Neural crest cell (in vitro differentiated cells): ENCODE measurements around the gene BRD3OS. TPM values are rescaled to one million over a fixed set of nuclear protein-coding genes. Genes with fewer than 3 reads are reported as not detected.

Source experiments
- DNase-seq: peaks from one replicate; pipeline ENCODE4 v3.0.0; 2021; ENCODE audit warnings: low read depth, mixed read lengths, low spot score
- H3K27ac Mint-ChIP-seq: one replicate; pipeline ENCODE4 v1.8.0; 2021; ENCODE audit warnings: mild to moderate bottlenecking, mixed read lengths; ENCODE audit not compliant: unreplicated experiment
- H3K27me3 Mint-ChIP-seq: 2 replicates; pipeline ENCODE4 v1.8.0; 2021; ENCODE audit warnings: low read depth, mild to moderate bottlenecking, mixed read lengths
- H3K36me3 Mint-ChIP-seq: 2 replicates; pipeline ENCODE4 v1.8.0; 2021; ENCODE audit warnings: low read depth, mild to moderate bottlenecking, mixed read lengths
- H3K4me1 Mint-ChIP-seq: 2 replicates; pipeline ENCODE4 v1.8.0; 2021; ENCODE audit warnings: mixed read lengths
- H3K4me3 Mint-ChIP-seq: one replicate; pipeline ENCODE4 v1.8.0; 2021; ENCODE audit warnings: mild to moderate bottlenecking, mixed read lengths
- H3K9me3 Mint-ChIP-seq: 2 replicates; pipeline ENCODE4 v1.8.0; 2021; ENCODE audit warnings: mixed read lengths
- total RNA-seq: library from RNA; stranded (reverse); gene quantifications from 2 replicates; pipeline ENCODE4 v1.2.1, GENCODE V29; 2021
- TF ChIP-seq, protein P1 (sequence below): fragments of 200-600 bp; sonication (generic); conservative IDR thresholded peaks from 2 replicates; pipeline ENCODE4 v1.5.0; 2021; ENCODE audit warnings: antibody characterized with exemption, mild to moderate bottlenecking

BRD3OS gene
- total RNA-seq, 1 donor from 2014 or later = 30.7 TPM

DNA sequence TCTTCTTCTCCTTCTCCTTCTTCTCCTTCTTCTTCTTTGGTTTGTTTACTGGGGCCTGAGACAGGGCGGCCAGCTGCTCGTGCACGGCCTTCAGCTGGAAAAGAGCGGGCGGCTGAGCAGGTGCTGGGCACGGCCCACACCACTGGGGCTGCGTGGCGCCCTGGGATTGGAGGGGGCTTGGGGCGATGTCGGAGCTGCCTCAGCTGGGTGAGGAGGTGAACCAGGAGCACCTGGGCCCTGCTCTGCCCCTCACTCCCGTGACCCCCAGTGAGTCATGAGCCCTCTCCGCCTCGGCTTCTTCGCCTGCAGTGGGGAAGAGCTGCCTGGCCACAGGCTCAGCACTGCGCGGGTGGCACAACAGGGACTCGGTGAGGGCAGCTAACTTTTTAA is 14.9 kb downstream of the BRD3OS start:
- TF ChIP-seq, protein P1, sequence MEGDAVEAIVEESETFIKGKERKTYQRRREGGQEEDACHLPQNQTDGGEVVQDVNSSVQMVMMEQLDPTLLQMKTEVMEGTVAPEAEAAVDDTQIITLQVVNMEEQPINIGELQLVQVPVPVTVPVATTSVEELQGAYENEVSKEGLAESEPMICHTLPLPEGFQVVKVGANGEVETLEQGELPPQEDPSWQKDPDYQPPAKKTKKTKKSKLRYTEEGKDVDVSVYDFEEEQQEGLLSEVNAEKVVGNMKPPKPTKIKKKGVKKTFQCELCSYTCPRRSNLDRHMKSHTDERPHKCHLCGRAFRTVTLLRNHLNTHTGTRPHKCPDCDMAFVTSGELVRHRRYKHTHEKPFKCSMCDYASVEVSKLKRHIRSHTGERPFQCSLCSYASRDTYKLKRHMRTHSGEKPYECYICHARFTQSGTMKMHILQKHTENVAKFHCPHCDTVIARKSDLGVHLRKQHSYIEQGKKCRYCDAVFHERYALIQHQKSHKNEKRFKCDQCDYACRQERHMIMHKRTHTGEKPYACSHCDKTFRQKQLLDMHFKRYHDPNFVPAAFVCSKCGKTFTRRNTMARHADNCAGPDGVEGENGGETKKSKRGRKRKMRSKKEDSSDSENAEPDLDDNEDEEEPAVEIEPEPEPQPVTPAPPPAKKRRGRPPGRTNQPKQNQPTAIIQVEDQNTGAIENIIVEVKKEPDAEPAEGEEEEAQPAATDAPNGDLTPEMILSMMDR = no peak
- peaks cover 46% of the 10 kb centered on the region for H3K36me3 Mint-ChIP-seq
- no peak overlapping the region for H3K27ac Mint-ChIP-seq
- no peaks in the 10 kb centered on the region for H3K27me3 Mint-ChIP-seq
- peaks cover 6% of the 10 kb centered on the region for H3K9me3 Mint-ChIP-seq
- H3K4me1 Mint-ChIP-seq = no peaks in the 10 kb centered on the region
- DNase-seq = no peak
- no peak overlapping the region for H3K4me3 Mint-ChIP-seq

DNA sequence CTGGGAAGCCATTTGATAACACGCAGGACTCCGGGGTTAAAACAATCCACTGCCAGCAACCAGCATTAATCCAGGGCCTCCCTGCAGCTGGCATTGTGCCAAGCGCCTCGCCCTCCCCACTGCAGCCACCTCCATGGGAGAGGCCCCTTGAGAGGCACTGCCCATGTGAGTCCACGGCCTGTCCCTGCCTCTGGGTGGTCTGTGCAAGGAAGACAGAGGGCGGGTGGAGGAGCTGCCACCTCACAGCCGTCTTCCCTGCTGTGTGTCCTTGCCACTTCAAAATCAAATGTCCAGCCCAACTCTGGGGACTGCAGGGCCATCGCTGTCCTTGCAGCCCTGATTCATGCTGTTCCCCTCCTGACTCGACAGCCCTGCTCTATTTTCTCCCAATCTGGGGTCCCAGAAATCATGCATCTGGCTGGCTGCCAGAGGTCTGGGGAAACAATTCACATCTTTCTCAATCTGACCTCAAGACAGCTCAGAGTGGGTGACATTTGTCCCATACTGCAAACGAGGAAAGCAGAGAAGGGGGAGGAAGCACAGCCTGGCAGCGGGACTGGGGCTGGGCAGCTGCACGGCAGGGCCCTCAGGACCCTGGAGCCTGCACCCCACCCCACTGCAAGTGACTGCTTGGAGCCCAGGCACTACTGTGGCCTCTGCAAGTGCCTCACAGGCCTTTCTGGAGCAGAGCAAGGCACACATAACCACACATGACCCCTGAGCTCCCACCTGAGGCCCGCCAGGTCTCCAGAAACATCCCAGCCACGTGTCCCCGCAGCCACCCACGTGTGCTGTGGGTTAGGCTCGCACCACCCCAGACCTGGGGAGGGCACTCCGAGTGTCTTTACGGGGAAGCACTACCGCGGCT is 15.7 kb downstream of the BRD3OS start:
- Mint-ChIP-seq H3K4me1 (no peaks in the 10 kb centered on the region), H3K9me3 (peaks cover 6% of the 10 kb centered on the region), H3K4me3 (no peak overlapping the region), H3K27me3 (no peaks in the 10 kb centered on the region), H3K27ac (no peak overlapping the region), H3K36me3 (peaks cover 42% of the 10 kb centered on the region)
- TF ChIP-seq, protein P1 = no peak
- DNase-seq = no peak

DNA sequence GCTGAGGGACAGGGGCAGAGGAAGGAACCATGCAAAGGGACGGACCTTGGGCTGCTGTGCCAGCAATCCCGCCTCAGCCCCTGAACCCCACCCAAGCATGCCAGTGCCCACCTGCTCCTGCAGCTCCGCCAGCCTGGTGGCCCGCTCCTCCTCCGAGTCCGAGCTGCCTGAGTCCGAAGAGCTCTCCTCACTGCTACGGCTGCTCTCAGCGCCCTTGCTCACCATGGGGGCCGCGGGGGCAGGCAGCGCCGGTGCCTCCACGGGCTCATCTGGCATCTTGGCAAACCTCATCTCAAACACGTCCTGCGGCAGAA is 16.3 kb downstream of the BRD3OS start:
- H3K27ac Mint-ChIP-seq = peak overlapping the region; percentile 93
- no peak overlapping the region for H3K4me3 Mint-ChIP-seq
- TF ChIP-seq, protein P1 = no peak
- H3K27me3 Mint-ChIP-seq = no peaks in the 10 kb centered on the region
- H3K9me3 Mint-ChIP-seq = peaks cover 6% of the 10 kb centered on the region
- DNase-seq = no peak
- H3K36me3 Mint-ChIP-seq = peaks cover 37% of the 10 kb centered on the region
- no peaks in the 10 kb centered on the region for H3K4me1 Mint-ChIP-seq

DNA sequence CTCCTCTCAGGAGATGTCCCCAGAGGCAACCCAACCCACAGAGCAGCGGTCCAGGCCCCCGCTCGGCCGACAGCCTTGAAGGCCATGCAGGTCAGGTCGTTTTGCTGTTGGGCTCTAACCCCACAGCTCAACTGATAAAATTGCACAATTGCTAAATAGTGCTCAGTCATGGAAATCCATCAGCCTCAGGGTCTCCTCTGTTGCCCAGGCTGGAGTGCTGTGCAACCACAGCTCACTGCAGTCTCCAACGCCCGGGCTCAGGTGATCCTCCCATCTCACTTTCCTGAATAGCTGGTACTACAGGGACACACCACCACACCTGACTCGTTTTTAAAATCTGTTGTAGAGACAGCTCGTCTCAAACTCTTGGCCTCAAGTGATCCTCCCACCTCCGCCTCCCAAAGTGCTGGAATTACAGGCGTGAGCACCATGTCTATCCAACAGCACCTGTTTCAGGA is 18.3 kb downstream of the BRD3OS start:
- Mint-ChIP-seq H3K4me1 (no peaks in the 10 kb centered on the region), H3K4me3 (no peak overlapping the region), H3K27ac (no peak overlapping the region), H3K36me3 (peaks cover 27% of the 10 kb centered on the region), H3K27me3 (no peaks in the 10 kb centered on the region), H3K9me3 (peaks cover 4% of the 10 kb centered on the region)
- no peak for DNase-seq
- TF ChIP-seq, protein P1 = no peak

DNA sequence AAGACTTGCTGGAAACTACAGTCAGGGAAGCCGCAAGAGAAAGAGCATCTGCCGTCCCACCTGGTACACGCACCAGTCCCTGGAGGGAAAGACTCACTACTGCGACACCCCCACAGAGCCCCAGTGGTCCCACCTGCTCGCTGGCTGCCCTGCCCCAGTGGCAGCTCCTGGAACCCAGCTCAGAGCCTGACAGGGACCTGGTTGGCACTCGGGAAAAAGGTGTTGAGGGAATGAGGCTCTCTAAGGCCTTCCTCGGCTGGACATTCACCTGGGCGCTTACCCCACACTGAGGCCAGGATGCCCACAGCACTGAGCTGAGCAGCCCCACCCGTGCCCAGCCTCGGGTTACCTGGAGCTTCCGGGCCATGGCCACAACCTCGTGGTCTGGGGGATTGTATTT is 19.7 kb downstream of the BRD3OS start:
- no peak overlapping the region for H3K27ac Mint-ChIP-seq
- H3K36me3 Mint-ChIP-seq = peaks cover 14% of the 10 kb centered on the region
- DNase-seq = no peak
- H3K9me3 Mint-ChIP-seq = no peaks in the 10 kb centered on the region
- H3K4me1 Mint-ChIP-seq = no peaks in the 10 kb centered on the region
- no peak overlapping the region for H3K4me3 Mint-ChIP-seq
- H3K27me3 Mint-ChIP-seq = no peaks in the 10 kb centered on the region
- TF ChIP-seq, protein P1 = no peak
